Astrocyte of the cerebellum (primary cell): ENCODE measurements around the gene WLS.
"Not testable (repeated sequence)": the region's sequence is repeated elsewhere in the genome, so short reads cannot be mapped to it uniquely, and the experiment has no call there.

Experiments
- DNase-seq: peaks from one replicate; pipeline ENCODE4 v3.0.0-alpha.2; 2011; ENCODE audit warnings: low read depth
- H3K4me3 ChIP-seq: 2 replicates; pipeline ENCODE4 v1.5.1; 2011; ENCODE audit warnings: mild to moderate bottlenecking, low read depth, low read length, moderate library complexity
- in situ Hi-C: cut with HindIII; loops from 2 replicates; pipeline ENCODE4 v1.10.0; 2017; ENCODE audit warnings: low sequenced_read_pairs
- TF ChIP-seq, protein P1 (sequence below): IDR thresholded peaks from 2 replicates; pipeline ENCODE4 v1.5.1; 2012; ENCODE audit warnings: low read length, low read depth, moderate library complexity, mild to moderate bottlenecking; ENCODE audit errors: missing control alignments

WLS gene

DNA sequence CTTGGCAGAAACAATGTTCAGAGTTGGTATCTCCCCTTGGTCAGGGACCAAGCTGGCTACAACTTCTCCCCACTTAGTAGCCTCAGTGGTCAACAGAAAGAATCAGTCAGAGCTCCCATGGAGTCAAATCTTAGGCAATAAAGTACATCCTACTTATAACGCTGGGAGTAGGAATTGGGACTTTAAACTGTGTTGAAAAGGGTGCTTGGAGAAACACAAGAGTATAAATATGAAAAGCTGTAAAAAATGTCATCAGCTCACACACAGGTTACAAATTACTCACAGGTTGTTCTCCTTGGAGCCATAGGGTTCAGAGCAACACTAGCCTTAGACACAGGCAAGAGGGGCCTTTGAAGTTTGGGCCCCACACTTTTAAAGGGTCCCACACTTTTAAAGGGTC lies 67.4 kb downstream of the WLS start:
- in situ Hi-C loops = no loop called here
- TF ChIP-seq, protein P1, sequence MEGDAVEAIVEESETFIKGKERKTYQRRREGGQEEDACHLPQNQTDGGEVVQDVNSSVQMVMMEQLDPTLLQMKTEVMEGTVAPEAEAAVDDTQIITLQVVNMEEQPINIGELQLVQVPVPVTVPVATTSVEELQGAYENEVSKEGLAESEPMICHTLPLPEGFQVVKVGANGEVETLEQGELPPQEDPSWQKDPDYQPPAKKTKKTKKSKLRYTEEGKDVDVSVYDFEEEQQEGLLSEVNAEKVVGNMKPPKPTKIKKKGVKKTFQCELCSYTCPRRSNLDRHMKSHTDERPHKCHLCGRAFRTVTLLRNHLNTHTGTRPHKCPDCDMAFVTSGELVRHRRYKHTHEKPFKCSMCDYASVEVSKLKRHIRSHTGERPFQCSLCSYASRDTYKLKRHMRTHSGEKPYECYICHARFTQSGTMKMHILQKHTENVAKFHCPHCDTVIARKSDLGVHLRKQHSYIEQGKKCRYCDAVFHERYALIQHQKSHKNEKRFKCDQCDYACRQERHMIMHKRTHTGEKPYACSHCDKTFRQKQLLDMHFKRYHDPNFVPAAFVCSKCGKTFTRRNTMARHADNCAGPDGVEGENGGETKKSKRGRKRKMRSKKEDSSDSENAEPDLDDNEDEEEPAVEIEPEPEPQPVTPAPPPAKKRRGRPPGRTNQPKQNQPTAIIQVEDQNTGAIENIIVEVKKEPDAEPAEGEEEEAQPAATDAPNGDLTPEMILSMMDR = no peak
- no peak for DNase-seq
- no peak overlapping the region for H3K4me3 ChIP-seq

DNA sequence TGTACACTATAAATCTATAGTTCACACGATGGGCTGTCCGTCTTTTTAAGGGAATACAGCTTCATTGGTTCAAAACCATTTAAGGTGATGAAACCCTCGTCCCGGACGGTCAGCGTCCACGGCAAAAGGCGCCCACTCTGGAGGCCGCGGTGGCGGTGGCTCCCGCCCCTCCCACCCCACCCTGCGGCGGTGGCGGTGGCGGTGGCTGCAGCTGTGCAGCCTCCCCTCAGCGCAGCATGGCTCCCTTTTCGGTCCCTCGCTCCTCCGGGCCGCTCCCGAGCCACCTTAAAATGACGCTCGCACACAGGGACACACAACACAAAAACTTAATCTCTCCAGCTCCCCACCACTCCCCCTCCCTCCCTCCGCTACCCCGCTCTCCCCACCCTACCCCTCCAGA lies 69.1 kb downstream of the WLS start:
- TF ChIP-seq, protein P1 = no peak
- in situ Hi-C loops = no loop called here
- DNase-seq = no peak

DNA sequence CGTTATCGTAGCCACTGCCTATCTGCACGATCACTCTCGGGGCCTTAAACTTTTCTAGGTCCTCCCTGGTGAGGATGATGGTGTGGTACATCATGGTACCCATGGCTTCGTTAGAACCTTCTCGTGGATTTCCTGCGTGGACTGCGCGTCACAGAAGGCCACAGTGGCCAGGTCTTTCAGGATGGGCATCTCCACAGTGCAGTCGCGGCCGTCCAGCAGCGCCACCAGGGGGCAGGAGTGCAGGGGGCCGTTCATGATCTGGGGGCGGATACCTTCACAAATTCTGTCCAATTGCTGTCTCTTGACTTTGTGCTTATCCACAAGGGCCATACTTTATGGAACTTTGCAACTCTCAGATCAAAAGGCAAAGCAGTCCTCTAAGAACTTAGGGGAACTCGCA lies 69.6 kb downstream of the WLS start:
- H3K4me3 ChIP-seq = no peak overlapping the region
- no peak for DNase-seq
- in situ Hi-C loops = no loop called here
- TF ChIP-seq, protein P1 = peak; percentile 14

More for the DNA sequence above, 69.1 kb downstream of the WLS start:
- H3K4me3 ChIP-seq = no peak overlapping the region

DNA sequence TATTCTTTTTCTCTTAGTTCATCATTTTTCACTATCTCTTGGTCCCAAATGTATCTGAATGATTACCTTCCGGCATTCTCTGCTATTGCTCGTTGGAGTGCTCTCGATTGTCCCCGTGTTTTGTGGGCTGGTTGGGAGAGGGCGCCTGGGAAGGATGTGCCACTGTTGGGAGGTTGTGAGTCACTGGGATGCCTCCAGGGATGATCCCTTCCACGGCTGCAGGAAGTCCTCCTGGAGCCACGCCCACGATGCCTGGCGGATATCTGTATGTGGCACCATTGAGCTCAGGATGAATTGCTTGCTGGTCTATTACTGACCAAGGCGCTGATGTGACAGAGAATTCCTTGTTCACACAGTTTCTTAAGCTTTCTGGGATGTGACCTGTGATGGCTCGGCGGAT lies 70.7 kb downstream of the WLS start:
- in situ Hi-C loops, H3K4me3 ChIP-seq, DNase-seq: not testable (repeated sequence)

DNA sequence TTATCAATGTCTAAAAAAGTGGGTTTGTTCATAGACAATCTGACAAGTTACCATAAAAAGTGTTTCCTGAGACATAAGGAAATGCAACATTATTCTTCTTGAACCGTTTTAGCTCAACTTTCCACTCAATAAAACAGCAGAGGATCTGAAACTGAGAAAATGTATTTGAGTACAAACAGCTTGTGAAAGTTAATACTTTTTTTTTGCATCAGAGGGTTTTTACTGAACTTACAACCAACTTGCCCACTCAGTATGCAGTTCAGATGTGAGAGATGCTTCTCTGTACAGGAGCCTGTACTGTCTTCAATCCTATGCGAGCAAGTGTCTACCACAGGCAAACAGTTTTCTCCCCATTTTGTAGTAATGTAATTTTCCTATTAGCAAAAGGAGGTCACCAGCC lies 71.4 kb downstream of the WLS start:
- DNase-seq, H3K4me3 ChIP-seq, in situ Hi-C loops: not testable (repeated sequence)

DNA sequence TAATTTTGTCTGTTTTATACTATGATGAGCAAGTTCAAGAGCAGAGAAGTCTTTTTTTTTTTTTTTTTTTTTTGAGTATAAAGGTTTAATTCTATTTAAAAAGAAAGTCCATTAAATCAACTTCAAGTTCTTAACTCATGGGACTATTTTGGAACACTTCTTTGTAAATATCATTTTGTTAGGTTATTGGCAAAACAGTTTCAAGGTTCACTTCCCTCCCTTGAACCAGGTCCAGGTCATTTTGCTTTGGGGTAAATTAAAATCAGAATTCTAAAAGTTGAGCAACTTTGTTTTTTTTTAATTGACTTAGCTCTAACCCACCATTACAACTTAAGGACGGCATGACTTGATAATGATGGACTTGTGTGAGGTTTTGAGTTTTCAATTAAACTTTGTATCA lies 72.3 kb downstream of the WLS start:
- in situ Hi-C loops = no loop called here
- H3K4me3 ChIP-seq = no peak overlapping the region
- TF ChIP-seq, protein P1 = no peak
- no peak for DNase-seq

DNA sequence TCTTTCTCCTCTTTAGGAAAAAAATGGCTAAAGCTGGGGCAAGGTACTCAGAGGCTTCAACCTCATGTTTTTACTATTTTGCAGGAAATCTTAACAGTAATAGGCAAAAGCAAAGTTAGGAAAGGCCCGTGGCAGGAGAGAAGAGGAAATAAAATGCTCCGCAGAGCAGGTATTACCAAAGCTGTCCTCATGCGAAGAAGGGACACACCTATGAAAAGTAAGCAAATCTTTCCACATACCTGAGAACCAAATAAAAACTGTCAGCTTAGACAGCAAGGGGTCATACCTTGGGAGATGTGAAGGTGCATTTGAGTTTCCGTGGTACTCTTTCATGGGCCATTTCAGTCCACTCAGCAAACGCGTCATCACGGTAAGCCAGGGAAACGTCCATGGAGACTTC lies 73.5 kb downstream of the WLS start:
- no peak overlapping the region for H3K4me3 ChIP-seq
- in situ Hi-C loops = no loop called here
- TF ChIP-seq, protein P1 = no peak
- no peak for DNase-seq

DNA sequence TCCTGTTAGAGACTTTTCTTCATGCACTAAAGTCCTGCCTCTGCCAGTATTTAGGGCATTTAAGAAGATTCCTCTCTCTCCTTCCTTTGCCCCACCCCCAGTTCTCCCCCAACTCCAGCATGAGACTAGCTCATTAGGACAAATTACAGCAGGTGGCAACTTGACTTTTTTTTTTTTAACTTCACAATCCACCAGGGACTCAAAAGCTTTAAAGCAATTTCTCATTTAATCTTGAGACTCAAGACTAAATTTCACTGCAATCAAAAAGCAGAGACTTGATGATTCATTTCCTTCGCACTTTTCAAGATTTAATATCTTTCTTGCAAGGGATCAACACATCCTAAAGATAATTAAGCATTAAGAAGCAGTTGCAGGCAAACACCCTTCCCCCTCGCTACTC lies 74.9 kb downstream of the WLS start:
- in situ Hi-C loops = no loop called here
- H3K4me3 ChIP-seq = no peak overlapping the region
- no peak for DNase-seq
- TF ChIP-seq, protein P1 = no peak
